ENCODE results near the gene DDI2. TPM values are rescaled to one million over a fixed set of nuclear protein-coding genes. Genes with fewer than 3 reads are reported as not detected.

DDI2 gene
- total RNA-seq, 2 donors from 2014 or later, result 28.6 to 38.7 TPM

DNA sequence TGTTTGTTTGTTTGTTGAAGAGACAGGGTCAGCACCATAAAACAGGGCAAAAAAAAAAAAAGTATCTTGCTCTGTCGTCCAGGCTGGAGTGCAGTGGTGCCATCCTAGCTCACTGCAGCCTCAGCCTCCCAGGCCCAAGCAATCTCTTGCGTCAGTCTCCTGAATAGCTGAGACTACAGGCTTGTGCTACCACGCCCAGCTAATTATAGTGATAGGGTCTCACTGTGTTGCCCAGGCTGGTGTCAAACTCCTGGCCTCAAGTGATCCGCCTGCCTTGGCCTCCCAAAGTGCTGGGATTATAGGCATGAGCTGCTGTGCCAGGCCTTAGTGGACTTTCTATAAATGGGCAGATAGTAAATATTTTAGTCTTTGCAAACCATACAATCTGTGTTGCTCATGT is 19.2 kb downstream of the DDI2 start:
- H3K9me3 ChIP-seq, result no peaks in the 10 kb centered on the region
- no peak overlapping the region for H3K9ac ChIP-seq (ENCODE audit: low read depth in 2 of 2, low read length in 2 of 2)
- H3K4me1 ChIP-seq, result no peaks in the 10 kb centered on the region
- H3K27ac ChIP-seq, result no peak overlapping the region
- H3K27me3 ChIP-seq, result no peaks in the 10 kb centered on the region
- DNase-seq, result no peak
- TF ChIP-seq, protein P1, sequence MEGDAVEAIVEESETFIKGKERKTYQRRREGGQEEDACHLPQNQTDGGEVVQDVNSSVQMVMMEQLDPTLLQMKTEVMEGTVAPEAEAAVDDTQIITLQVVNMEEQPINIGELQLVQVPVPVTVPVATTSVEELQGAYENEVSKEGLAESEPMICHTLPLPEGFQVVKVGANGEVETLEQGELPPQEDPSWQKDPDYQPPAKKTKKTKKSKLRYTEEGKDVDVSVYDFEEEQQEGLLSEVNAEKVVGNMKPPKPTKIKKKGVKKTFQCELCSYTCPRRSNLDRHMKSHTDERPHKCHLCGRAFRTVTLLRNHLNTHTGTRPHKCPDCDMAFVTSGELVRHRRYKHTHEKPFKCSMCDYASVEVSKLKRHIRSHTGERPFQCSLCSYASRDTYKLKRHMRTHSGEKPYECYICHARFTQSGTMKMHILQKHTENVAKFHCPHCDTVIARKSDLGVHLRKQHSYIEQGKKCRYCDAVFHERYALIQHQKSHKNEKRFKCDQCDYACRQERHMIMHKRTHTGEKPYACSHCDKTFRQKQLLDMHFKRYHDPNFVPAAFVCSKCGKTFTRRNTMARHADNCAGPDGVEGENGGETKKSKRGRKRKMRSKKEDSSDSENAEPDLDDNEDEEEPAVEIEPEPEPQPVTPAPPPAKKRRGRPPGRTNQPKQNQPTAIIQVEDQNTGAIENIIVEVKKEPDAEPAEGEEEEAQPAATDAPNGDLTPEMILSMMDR (IDR thresholded peaks at IDR 0.05), result no peak
- H3K36me3 ChIP-seq, result peaks cover 28% of the 10 kb centered on the region
- no peak overlapping the region for H3K4me3 ChIP-seq
- intact Hi-C loops (cut with DNase I), result no loop called here

DNA sequence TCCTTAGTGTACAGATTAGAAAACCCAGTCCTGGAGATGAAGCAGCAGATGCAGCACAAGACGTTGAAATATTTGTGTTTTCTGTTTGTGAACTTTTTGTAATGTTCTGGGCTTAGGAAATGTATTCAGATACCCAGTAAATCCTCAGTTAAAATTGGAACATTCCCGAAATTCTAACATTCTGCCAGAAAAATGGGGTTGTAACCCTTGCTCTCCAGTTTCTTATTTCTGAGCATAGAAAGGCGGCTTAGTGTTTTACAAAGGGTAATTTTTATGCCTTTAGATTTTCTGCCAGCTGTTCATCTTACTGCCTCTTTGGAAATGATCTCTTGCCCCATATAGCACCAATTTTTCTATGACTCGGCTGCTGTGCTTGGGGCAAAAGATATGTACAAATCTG is 20.6 kb downstream of the DDI2 start:
- H3K9ac ChIP-seq (ENCODE audit: low read depth in 2 of 2, low read length in 2 of 2), result no peak overlapping the region
- H3K9me3 ChIP-seq, result no peaks in the 10 kb centered on the region
- no peak for DNase-seq
- H3K27me3 ChIP-seq, result no peaks in the 10 kb centered on the region
- TF ChIP-seq, protein P1 (IDR thresholded peaks at IDR 0.05), result no peak
- H3K4me3 ChIP-seq, result no peak overlapping the region
- no peaks in the 10 kb centered on the region for H3K4me1 ChIP-seq
- intact Hi-C loops (cut with DNase I), result no loop called here
- H3K27ac ChIP-seq, result no peak overlapping the region
- H3K36me3 ChIP-seq, result peaks cover 28% of the 10 kb centered on the region

GRCh38 chr1:15639262-15639661 is 22.0 kb downstream of the DDI2 start:
- Histone ChIP-seq H3K27me3 (no peaks in the 10 kb centered on the region), H3K27ac (no peak overlapping the region), H3K9ac (ENCODE audit: low read depth in 2 of 2, low read length in 2 of 2) (no peak overlapping the region), H3K4me1 (no peaks in the 10 kb centered on the region), H3K4me3 (no peak overlapping the region), H3K9me3 (no peaks in the 10 kb centered on the region), H3K36me3 (peaks cover 17% of the 10 kb centered on the region)
- TF ChIP-seq, protein P1 (IDR thresholded peaks at IDR 0.05), result no peak
- DNase-seq, result no peak
- intact Hi-C loops (cut with DNase I), result no loop called here

DNA sequence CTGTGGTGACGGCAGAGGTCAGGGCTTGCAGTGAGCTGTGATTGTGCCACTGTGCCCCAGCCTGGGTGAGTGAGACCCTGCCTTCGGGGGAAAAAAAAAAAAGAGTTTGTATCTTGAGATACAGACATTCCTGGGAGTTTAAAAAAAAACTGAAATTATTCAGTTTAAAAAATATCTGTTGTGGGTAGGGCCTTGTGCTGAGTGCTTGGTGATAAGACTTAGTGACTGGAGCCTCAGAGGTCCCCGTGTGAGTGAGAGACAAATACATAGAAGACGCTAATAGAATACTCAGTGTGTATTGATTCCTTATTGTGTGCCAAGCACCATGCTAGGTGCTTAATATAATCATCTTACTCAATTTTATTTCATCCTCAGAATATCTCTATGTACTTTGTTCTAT is 22.7 kb downstream of the DDI2 start:
- Histone ChIP-seq H3K27me3 (no peaks in the 10 kb centered on the region), H3K27ac (no peak overlapping the region), H3K9me3 (no peaks in the 10 kb centered on the region), H3K9ac (ENCODE audit: low read depth in 2 of 2, low read length in 2 of 2) (no peak overlapping the region), H3K4me3 (no peak overlapping the region), H3K4me1 (no peaks in the 10 kb centered on the region), H3K36me3 (peaks cover 10% of the 10 kb centered on the region)
- TF ChIP-seq, protein P1 (IDR thresholded peaks at IDR 0.05), result no peak
- intact Hi-C loops (cut with DNase I), result no loop called here
- no peak for DNase-seq

DNA sequence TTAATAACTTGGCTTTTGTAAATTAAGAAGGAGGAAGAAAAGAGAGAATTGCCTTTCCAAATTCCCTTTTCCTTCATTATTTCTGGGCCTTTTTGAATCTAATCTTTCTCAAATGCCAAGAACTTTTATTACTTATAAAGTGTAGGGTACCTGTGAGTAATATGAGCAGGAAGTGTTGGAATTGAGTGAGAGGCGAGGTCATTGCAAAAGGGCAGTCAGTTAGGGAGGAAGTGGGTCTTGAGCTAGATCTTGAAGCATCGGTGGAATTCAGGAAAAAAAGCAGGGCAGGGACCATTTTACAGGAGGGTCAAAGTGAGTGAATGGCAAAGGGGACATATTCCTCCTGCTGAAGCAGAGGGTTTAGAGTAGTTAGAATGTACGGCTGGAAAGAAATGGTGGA is 23.4 kb downstream of the DDI2 start:
- Histone ChIP-seq H3K27me3 (no peaks in the 10 kb centered on the region), H3K36me3 (peaks cover 2% of the 10 kb centered on the region), H3K9ac (ENCODE audit: low read depth in 2 of 2, low read length in 2 of 2) (no peak overlapping the region), H3K27ac (no peak overlapping the region), H3K9me3 (no peaks in the 10 kb centered on the region), H3K4me3 (no peak overlapping the region), H3K4me1 (no peaks in the 10 kb centered on the region)
- TF ChIP-seq, protein P1 (IDR thresholded peaks at IDR 0.05), result no peak
- intact Hi-C loops (cut with DNase I), result no loop called here
- DNase-seq, result no peak

DNA sequence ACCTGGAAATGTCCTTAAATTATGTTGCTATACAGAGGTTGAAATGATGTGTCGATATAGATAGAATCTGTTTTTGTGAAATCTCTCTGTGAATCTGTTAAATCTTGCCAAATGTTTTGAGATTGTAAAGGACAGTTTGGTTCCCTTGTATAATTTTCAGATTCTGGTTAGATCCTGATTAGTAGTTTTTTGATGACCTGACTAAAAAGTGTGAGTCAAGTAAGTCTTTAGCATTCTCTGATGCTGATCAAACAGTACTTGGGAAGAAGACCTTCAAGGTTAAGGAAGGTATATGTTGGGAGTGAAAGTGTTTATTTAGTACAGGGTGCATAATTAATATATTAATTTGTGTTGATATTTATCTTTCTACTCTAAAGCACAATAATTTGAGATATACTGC is 32.7 kb downstream of the DDI2 start:
- H3K4me3 ChIP-seq, result no peak overlapping the region
- intact Hi-C loops (cut with DNase I), result no loop called here
- H3K27me3 ChIP-seq, result no peaks in the 10 kb centered on the region

More for the DNA sequence above, 32.7 kb downstream of the DDI2 start:
- Histone ChIP-seq H3K9ac (ENCODE audit: low read depth in 2 of 2, low read length in 2 of 2) (no peak overlapping the region), H3K4me1 (no peaks in the 10 kb centered on the region), H3K27ac (no peak overlapping the region), H3K9me3 (no peaks in the 10 kb centered on the region), H3K36me3 (no peaks in the 10 kb centered on the region)
- no peak for DNase-seq
- TF ChIP-seq, protein P1 (IDR thresholded peaks at IDR 0.05), result no peak
